ENCODE results near the gene KCNK10. TPM values are rescaled to one million over a fixed set of nuclear protein-coding genes. Genes with fewer than 3 reads are reported as not detected.

Gene KCNK10
- total RNA-seq, 1 donor from 2014 or later = 0.24 TPM

DNA sequence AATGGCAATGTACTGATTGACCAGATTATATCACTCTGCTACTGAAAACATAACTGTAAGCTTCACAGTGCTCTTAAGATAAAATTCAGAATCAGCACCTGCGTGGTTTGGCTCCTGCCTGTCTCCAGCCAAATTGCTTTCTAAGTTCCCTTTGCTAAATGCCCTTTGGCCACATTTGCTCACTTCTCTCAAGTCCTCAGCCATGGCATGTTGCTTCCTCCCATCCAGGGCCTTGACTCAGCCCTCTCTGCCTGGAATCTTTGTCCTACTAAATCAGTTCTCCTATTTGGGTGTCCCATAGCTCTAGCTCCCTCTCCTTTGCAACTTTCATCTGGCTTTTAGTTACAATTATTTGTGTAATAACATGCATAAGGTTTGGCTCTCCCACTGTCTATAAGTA lies 71.4 kb downstream of the KCNK10 start:
- H3K27ac Mint-ChIP-seq = no peak overlapping the region
- H3K9me3 Mint-ChIP-seq (ENCODE audit: low read depth) = no peaks in the 10 kb centered on the region
- H3K4me3 Mint-ChIP-seq (ENCODE audit: low read depth) = no peak overlapping the region
- no peak for DNase-seq (ENCODE audit: low spot score, unreplicated experiment)
- no peaks in the 10 kb centered on the region for H3K4me1 Mint-ChIP-seq (ENCODE audit: low read depth)
- TF ChIP-seq, protein P1, sequence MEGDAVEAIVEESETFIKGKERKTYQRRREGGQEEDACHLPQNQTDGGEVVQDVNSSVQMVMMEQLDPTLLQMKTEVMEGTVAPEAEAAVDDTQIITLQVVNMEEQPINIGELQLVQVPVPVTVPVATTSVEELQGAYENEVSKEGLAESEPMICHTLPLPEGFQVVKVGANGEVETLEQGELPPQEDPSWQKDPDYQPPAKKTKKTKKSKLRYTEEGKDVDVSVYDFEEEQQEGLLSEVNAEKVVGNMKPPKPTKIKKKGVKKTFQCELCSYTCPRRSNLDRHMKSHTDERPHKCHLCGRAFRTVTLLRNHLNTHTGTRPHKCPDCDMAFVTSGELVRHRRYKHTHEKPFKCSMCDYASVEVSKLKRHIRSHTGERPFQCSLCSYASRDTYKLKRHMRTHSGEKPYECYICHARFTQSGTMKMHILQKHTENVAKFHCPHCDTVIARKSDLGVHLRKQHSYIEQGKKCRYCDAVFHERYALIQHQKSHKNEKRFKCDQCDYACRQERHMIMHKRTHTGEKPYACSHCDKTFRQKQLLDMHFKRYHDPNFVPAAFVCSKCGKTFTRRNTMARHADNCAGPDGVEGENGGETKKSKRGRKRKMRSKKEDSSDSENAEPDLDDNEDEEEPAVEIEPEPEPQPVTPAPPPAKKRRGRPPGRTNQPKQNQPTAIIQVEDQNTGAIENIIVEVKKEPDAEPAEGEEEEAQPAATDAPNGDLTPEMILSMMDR (IDR thresholded peaks at IDR 0.05; ENCODE audit: unreplicated experiment) = no peak
- no peaks in the 10 kb centered on the region for H3K36me3 Mint-ChIP-seq (ENCODE audit: insufficient read depth)
- peaks cover 3% of the 10 kb centered on the region for H3K27me3 Mint-ChIP-seq

DNA sequence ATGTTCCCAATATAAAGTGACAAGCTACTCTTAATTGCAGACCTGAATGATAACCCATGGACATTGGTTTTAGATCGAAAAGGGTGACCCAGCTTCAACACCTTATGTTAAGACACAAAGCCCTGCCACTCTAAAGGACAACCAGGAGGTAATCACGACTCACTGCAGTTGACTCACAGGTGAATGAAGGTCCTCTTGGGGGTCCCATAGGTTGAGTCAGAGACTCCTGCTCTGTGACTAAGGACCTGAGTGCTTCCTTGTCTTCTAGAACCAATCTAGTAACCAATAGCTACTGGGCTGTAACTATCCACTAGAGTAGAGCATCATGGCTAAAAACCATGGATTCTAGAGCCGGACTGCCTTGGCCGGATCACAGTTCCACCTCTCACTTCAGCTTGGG lies 73.8 kb downstream of the KCNK10 start:
- TF ChIP-seq, protein P1 (IDR thresholded peaks at IDR 0.05; ENCODE audit: unreplicated experiment) = no peak
- Mint-ChIP-seq H3K36me3 (ENCODE audit: insufficient read depth) (no peaks in the 10 kb centered on the region), H3K4me3 (ENCODE audit: low read depth) (no peak overlapping the region), H3K4me1 (ENCODE audit: low read depth) (no peaks in the 10 kb centered on the region), H3K27me3 (peaks cover 6% of the 10 kb centered on the region), H3K27ac (no peak overlapping the region), H3K9me3 (ENCODE audit: low read depth) (no peaks in the 10 kb centered on the region)
- no peak for DNase-seq (ENCODE audit: low spot score, unreplicated experiment)

DNA sequence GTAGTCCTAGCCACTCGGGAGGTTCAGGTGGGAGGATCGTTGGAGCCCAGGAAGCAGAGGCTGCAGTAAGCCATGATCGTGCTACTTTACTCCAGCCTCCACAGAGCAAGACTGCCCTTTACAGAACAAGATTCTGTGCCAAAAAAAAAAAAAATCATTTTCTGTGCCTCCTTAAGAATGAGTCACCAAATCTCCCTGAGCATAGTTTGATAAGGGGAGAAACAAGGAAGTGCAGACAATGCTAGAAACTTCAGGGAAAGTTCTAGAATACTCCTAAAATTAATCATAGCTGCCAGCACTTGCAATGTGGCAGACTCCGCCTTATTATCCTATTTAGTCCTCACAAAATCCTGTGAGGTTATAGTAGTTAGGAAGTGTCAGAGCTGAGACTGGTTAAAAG lies 74.5 kb downstream of the KCNK10 start:
- H3K4me1 Mint-ChIP-seq (ENCODE audit: low read depth) = no peaks in the 10 kb centered on the region
- H3K27me3 Mint-ChIP-seq = peaks cover 6% of the 10 kb centered on the region
- DNase-seq (ENCODE audit: low spot score, unreplicated experiment) = no peak
- no peak overlapping the region for H3K27ac Mint-ChIP-seq
- TF ChIP-seq, protein P1 (IDR thresholded peaks at IDR 0.05; ENCODE audit: unreplicated experiment) = no peak
- H3K9me3 Mint-ChIP-seq (ENCODE audit: low read depth) = no peaks in the 10 kb centered on the region
- H3K36me3 Mint-ChIP-seq (ENCODE audit: insufficient read depth) = no peaks in the 10 kb centered on the region
- H3K4me3 Mint-ChIP-seq (ENCODE audit: low read depth) = no peak overlapping the region

DNA sequence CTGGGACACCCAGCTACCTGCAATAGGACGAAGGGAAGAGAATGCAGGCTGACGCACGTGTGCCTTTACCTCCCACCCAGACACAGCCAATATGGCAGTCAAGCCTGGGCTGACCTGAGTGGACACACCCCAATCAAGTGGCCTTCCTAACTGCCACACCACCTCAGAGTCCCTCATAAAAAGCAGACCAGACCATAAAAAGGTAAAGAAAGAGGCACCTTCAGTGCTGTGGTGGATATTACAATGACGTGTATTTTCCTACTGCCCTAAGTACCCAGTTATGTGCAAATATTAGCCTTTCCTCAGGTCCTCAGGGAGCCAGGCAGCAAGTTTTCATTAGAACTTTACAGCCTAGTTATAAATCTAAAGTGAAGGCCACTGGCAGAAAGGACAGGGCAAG lies 75.8 kb downstream of the KCNK10 start:
- H3K4me1 Mint-ChIP-seq (ENCODE audit: low read depth) = no peaks in the 10 kb centered on the region
- H3K27me3 Mint-ChIP-seq = peaks cover 6% of the 10 kb centered on the region
- H3K27ac Mint-ChIP-seq = no peak overlapping the region
- no peaks in the 10 kb centered on the region for H3K36me3 Mint-ChIP-seq (ENCODE audit: insufficient read depth)
- DNase-seq (ENCODE audit: low spot score, unreplicated experiment) = no peak
- no peaks in the 10 kb centered on the region for H3K9me3 Mint-ChIP-seq (ENCODE audit: low read depth)
- no peak overlapping the region for H3K4me3 Mint-ChIP-seq (ENCODE audit: low read depth)
- TF ChIP-seq, protein P1 (IDR thresholded peaks at IDR 0.05; ENCODE audit: unreplicated experiment) = no peak

DNA sequence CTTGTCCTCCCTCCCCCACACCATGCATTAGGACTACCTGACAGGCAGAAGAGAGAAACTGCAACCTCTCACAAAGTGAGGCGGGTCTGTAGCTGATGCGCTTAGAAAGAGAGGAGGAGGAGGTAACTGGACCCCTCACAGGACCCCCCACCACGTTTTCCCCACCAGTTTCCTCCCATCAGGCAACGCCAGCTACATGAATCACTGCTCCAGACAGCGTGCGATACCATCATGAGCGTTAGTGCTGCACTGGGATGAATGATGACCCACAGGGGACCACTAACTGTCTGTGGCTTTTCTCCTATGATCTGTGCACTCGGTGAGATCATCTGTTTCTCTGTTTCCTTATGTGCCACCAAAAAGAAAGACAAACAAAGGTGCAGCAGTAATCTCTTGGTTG lies 77.7 kb downstream of the KCNK10 start:
- H3K9me3 Mint-ChIP-seq (ENCODE audit: low read depth) = no peaks in the 10 kb centered on the region
- H3K4me3 Mint-ChIP-seq (ENCODE audit: low read depth) = no peak overlapping the region
- H3K27me3 Mint-ChIP-seq = peaks cover 13% of the 10 kb centered on the region
- TF ChIP-seq, protein P1 (IDR thresholded peaks at IDR 0.05; ENCODE audit: unreplicated experiment) = no peak
- H3K4me1 Mint-ChIP-seq (ENCODE audit: low read depth) = no peaks in the 10 kb centered on the region
- H3K27ac Mint-ChIP-seq = no peak overlapping the region
- H3K36me3 Mint-ChIP-seq (ENCODE audit: insufficient read depth) = no peaks in the 10 kb centered on the region
- no peak for DNase-seq (ENCODE audit: low spot score, unreplicated experiment)

Data from progenitor cell of endocrine pancreas (in vitro differentiated cells).